ENCODE measurements around the gene P3H3. TPM values are rescaled to one million over a fixed set of nuclear protein-coding genes. Genes with fewer than 3 reads are reported as not detected.

The P3H3 gene
- total and polyA plus RNA-seq, 4 donors, result 0.42 to 1.9 (median 1.6) TPM

DNA sequence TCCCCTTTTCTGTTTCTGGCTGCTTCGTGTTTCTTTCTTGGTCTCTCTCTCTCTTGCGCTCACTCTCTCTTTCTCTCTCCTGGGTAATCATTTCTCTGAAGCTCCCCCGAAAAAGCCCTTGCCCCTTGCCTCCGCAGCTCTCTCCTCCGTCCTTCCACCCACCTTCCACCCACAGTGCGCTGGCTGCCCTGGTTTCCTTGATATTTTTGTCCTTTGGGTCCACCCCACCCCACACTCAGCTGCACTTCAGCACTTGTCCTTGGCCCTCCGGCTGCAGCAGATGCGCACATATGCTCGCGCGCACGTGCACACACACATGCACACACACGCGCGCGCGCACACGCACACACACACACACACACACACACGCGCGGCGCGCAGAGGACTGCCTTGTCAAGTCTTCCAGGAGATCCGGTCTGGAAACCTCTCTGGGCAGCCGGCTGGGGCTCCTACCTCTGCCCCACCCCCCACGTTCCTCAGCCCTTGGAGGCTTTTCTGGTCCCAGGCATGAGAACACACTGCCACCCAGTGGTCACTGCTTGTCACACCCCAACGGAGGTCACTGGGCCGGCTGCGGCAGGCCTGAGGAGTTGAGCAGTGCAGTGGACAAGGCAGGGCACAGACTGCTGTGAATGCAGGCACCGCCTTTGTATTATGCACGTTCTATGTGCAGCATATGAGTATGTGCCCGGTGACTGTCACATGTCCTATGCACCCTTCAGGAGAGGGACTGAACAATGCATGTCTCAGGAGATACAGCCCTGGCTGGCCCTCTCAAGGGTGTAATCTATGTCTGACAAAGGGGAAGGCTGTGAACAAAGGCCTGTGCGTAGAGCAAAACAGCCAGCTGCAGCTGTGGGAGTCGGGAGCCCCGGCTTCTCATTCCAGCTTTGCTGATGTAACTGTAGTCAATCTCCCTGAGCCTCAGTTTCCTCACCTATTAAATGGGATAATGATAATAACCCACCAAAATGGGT lies 49.3 kb upstream of the P3H3 start:
- Histone ChIP-seq H3K9ac (ENCODE audit: low read depth in 1 of 2, low read length in 2 of 2) (peak overlapping the region; percentile 6 to 40), H3K4me3 (ENCODE audit: low read depth in 1 of 3, low read length in 3 of 3) (peak overlapping the region in 1 of 3 donors; percentile 26), H3K27me3 (ENCODE audit: control insufficient read depth in 4 of 4, insufficient read depth in 4 of 4, low read length in 3 of 4) (no peaks in the 10 kb centered on the region), H3K27ac (ENCODE audit: low read depth in 1 of 2, low read length in 2 of 2) (peak overlapping the region; percentile 50 to 90), H3K9me3 (ENCODE audit: control insufficient read depth in 4 of 4, low read length in 3 of 4) (no peaks in the 10 kb centered on the region), H3K4me1 (ENCODE audit: control insufficient read depth in 4 of 4, insufficient read depth in 4 of 4, low read length in 3 of 4) (peaks cover 10 to 70% (median 61%) of the 10 kb centered on the region in 4 donors), H3K36me3 (ENCODE audit: control insufficient read depth in 4 of 4, insufficient read depth in 3 of 4, low read depth in 1 of 4, low read length in 3 of 4) (peaks cover 0 to 3% (median 0%) of the 10 kb centered on the region in 4 donors)
- peak in 1 of 2 donors; percentile 53 for TF ChIP-seq GABPA (IDR thresholded peaks at IDR 0.05 in 1 of 2, conservative IDR thresholded peaks at IDR 0.05 in 1 of 2)
- no peak for TF ChIP-seq EGR1 (IDR thresholded peaks at IDR 0.05; ENCODE audit: low read depth in 2 of 2)
- TF ChIP-seq JUND (IDR thresholded peaks at IDR 0.05), result no peak
- TF ChIP-seq FOXA1 (IDR thresholded peaks at IDR 0.05), result peak; percentile 42
- TF ChIP-seq, protein P1, sequence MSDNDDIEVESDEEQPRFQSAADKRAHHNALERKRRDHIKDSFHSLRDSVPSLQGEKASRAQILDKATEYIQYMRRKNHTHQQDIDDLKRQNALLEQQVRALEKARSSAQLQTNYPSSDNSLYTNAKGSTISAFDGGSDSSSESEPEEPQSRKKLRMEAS (IDR thresholded peaks at IDR 0.05), result peak; percentile 66
- TF ChIP-seq, protein P2, sequence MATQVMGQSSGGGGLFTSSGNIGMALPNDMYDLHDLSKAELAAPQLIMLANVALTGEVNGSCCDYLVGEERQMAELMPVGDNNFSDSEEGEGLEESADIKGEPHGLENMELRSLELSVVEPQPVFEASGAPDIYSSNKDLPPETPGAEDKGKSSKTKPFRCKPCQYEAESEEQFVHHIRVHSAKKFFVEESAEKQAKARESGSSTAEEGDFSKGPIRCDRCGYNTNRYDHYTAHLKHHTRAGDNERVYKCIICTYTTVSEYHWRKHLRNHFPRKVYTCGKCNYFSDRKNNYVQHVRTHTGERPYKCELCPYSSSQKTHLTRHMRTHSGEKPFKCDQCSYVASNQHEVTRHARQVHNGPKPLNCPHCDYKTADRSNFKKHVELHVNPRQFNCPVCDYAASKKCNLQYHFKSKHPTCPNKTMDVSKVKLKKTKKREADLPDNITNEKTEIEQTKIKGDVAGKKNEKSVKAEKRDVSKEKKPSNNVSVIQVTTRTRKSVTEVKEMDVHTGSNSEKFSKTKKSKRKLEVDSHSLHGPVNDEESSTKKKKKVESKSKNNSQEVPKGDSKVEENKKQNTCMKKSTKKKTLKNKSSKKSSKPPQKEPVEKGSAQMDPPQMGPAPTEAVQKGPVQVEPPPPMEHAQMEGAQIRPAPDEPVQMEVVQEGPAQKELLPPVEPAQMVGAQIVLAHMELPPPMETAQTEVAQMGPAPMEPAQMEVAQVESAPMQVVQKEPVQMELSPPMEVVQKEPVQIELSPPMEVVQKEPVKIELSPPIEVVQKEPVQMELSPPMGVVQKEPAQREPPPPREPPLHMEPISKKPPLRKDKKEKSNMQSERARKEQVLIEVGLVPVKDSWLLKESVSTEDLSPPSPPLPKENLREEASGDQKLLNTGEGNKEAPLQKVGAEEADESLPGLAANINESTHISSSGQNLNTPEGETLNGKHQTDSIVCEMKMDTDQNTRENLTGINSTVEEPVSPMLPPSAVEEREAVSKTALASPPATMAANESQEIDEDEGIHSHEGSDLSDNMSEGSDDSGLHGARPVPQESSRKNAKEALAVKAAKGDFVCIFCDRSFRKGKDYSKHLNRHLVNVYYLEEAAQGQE (IDR thresholded peaks at IDR 0.05), result peak; percentile 57
- TF ChIP-seq, protein P3, sequence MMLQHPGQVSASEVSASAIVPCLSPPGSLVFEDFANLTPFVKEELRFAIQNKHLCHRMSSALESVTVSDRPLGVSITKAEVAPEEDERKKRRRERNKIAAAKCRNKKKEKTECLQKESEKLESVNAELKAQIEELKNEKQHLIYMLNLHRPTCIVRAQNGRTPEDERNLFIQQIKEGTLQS (IDR thresholded peaks at IDR 0.05), result peak; percentile 22
- peak; percentile 47 for TF ChIP-seq NR2F2 (IDR thresholded peaks at IDR 0.05)
- peak; percentile 64 for TF ChIP-seq SP1 (IDR thresholded peaks at IDR 0.05)
- TF ChIP-seq, protein P4, sequence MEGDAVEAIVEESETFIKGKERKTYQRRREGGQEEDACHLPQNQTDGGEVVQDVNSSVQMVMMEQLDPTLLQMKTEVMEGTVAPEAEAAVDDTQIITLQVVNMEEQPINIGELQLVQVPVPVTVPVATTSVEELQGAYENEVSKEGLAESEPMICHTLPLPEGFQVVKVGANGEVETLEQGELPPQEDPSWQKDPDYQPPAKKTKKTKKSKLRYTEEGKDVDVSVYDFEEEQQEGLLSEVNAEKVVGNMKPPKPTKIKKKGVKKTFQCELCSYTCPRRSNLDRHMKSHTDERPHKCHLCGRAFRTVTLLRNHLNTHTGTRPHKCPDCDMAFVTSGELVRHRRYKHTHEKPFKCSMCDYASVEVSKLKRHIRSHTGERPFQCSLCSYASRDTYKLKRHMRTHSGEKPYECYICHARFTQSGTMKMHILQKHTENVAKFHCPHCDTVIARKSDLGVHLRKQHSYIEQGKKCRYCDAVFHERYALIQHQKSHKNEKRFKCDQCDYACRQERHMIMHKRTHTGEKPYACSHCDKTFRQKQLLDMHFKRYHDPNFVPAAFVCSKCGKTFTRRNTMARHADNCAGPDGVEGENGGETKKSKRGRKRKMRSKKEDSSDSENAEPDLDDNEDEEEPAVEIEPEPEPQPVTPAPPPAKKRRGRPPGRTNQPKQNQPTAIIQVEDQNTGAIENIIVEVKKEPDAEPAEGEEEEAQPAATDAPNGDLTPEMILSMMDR (IDR thresholded peaks at IDR 0.05; ENCODE audit: low read depth, low read length, missing input control), result peak; percentile 97
- peak; percentile 74 to 78 for TF ChIP-seq RXRA (IDR thresholded peaks at IDR 0.05)
- TF ChIP-seq, protein P5, sequence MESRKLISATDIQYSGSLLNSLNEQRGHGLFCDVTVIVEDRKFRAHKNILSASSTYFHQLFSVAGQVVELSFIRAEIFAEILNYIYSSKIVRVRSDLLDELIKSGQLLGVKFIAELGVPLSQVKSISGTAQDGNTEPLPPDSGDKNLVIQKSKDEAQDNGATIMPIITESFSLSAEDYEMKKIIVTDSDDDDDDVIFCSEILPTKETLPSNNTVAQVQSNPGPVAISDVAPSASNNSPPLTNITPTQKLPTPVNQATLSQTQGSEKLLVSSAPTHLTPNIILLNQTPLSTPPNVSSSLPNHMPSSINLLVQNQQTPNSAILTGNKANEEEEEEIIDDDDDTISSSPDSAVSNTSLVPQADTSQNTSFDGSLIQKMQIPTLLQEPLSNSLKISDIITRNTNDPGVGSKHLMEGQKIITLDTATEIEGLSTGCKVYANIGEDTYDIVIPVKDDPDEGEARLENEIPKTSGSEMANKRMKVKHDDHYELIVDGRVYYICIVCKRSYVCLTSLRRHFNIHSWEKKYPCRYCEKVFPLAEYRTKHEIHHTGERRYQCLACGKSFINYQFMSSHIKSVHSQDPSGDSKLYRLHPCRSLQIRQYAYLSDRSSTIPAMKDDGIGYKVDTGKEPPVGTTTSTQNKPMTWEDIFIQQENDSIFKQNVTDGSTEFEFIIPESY (IDR thresholded peaks at IDR 0.05), result no peak
- TF ChIP-seq FOXA2 (IDR thresholded peaks at IDR 0.05), result no peak
- TF ChIP-seq YY1 (IDR thresholded peaks at IDR 0.05), result peak; percentile 68
- TF ChIP-seq HNF4G (IDR thresholded peaks at IDR 0.05), result no peak
- TF ChIP-seq RAD21 (IDR thresholded peaks at IDR 0.05), result peak; percentile 99 to 100
- TF ChIP-seq HNF4A (conservative IDR thresholded peaks at IDR 0.05), result peak; percentile 65 to 76
- TF ChIP-seq TAF1 (conservative IDR thresholded peaks at IDR 0.05), result no peak
- DNase-seq (ENCODE audit: low spot score), result peak; percentile 92
- WGBS, result 4% methylated on average over 35 of the region's 35 CpGs

Data from liver (tissue), 9 donors.